ENCODE results near the gene ZNF133. TPM values are rescaled to one million over a fixed set of nuclear protein-coding genes. Genes with fewer than 3 reads are reported as not detected.
"Not testable (repeated sequence)": the region's sequence is repeated elsewhere in the genome, so short reads cannot be mapped to it uniquely, and the experiment has no call there.

The ZNF133 gene
- 35.4 TPM for total RNA-seq

GRCh38 chr20:18287915-18288748 is at the start of gene ZNF133:
TSS of gene ZNF133 (plus strand) at chr20:18288527. CDS start at chr20:18305687, 17,160 bp downstream.
- DNase-seq = peak; percentile 96

- DNase-seq = no peak
These were observed 47.3 kb upstream of the ZNF133 start for GRCh38 chr20:18240997-18241396.

GRCh38 chr20:18243802-18244201 is 44.5 kb upstream of the ZNF133 start:
- no peak for DNase-seq

GRCh38 chr20:18248545-18248944 is 39.8 kb upstream of the ZNF133 start:
- DNase-seq = not testable (repeated sequence)

- DNase-seq = no peak
These were observed 38.1 kb upstream of the ZNF133 start for GRCh38 chr20:18250217-18250616.

- no peak for DNase-seq
These were observed 35.5 kb upstream of the ZNF133 start for GRCh38 chr20:18252597-18253451.

- DNase-seq = no peak
These were observed 33.7 kb upstream of the ZNF133 start for GRCh38 chr20:18254615-18255014.

GRCh38 chr20:18255526-18255925 is 32.8 kb upstream of the ZNF133 start:
- no peak for DNase-seq

GRCh38 chr20:18256440-18257090 is 31.8 kb upstream of the ZNF133 start:
- DNase-seq = no peak

- DNase-seq = no peak
These were observed 30.0 kb upstream of the ZNF133 start for GRCh38 chr20:18258126-18258860.

- no peak for DNase-seq
These were observed 28.6 kb upstream of the ZNF133 start for GRCh38 chr20:18259730-18260129.

GRCh38 chr20:18263723-18264122 is 24.6 kb upstream of the ZNF133 start:
- no peak for DNase-seq

- DNase-seq = no peak
These were observed 22.9 kb upstream of the ZNF133 start for GRCh38 chr20:18265441-18265840.

- DNase-seq = no peak
These were observed 22.0 kb upstream of the ZNF133 start for GRCh38 chr20:18266282-18266681.

GRCh38 chr20:18267815-18268214 is 20.5 kb upstream of the ZNF133 start:
- no peak for DNase-seq

GRCh38 chr20:18271160-18271559 is 17.2 kb upstream of the ZNF133 start:
- DNase-seq = no peak

- DNase-seq = no peak
These were observed 15.9 kb upstream of the ZNF133 start for GRCh38 chr20:18272451-18272850.

- DNase-seq = no peak
These were observed 14.6 kb upstream of the ZNF133 start for GRCh38 chr20:18273738-18274137.

GRCh38 chr20:18275960-18276359 is 12.4 kb upstream of the ZNF133 start:
- not testable (repeated sequence) for DNase-seq

GRCh38 chr20:18276821-18277220 is 11.5 kb upstream of the ZNF133 start:
- DNase-seq = peak; percentile 45

- DNase-seq = no peak
These were observed 9.1 kb upstream of the ZNF133 start for GRCh38 chr20:18279242-18279641.

Data from occipital lobe (tissue), 2 donors.